Skin epidermis (tissue), 12 donors: ENCODE results near the gene UTP14A.
"Not testable (repeated sequence)": the region's sequence is repeated elsewhere in the genome, so short reads cannot be mapped to it uniquely, and the experiment has no call there.

Source experiments
- H3K27ac ChIP-seq, 21 experiments: fragments of 200-600 bp; sonication (generic) in 11 of 21; one replicate each; pipeline ENCODE4 v1.5.0; 2020; ENCODE audit warnings: mild to moderate bottlenecking in 3 of 21, inconsistent platforms in 2 of 21, moderate library complexity in 2 of 21
- H3K4me3 ChIP-seq, 7 experiments: fragments of 200-600 bp; sonication (generic) in 2 of 7; one replicate each; pipeline ENCODE4 v1.5.0; 2020; ENCODE audit warnings: inconsistent platforms in 2 of 7, mild to moderate bottlenecking in 2 of 7, moderate library complexity in 1 of 7

The UTP14A gene, protein sequence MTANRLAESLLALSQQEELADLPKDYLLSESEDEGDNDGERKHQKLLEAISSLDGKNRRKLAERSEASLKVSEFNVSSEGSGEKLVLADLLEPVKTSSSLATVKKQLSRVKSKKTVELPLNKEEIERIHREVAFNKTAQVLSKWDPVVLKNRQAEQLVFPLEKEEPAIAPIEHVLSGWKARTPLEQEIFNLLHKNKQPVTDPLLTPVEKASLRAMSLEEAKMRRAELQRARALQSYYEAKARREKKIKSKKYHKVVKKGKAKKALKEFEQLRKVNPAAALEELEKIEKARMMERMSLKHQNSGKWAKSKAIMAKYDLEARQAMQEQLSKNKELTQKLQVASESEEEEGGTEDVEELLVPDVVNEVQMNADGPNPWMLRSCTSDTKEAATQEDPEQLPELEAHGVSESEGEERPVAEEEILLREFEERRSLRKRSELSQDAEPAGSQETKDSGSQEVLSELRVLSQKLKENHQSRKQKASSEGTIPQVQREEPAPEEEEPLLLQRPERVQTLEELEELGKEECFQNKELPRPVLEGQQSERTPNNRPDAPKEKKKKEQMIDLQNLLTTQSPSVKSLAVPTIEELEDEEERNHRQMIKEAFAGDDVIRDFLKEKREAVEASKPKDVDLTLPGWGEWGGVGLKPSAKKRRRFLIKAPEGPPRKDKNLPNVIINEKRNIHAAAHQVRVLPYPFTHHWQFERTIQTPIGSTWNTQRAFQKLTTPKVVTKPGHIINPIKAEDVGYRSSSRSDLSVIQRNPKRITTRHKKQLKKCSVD

DNA sequence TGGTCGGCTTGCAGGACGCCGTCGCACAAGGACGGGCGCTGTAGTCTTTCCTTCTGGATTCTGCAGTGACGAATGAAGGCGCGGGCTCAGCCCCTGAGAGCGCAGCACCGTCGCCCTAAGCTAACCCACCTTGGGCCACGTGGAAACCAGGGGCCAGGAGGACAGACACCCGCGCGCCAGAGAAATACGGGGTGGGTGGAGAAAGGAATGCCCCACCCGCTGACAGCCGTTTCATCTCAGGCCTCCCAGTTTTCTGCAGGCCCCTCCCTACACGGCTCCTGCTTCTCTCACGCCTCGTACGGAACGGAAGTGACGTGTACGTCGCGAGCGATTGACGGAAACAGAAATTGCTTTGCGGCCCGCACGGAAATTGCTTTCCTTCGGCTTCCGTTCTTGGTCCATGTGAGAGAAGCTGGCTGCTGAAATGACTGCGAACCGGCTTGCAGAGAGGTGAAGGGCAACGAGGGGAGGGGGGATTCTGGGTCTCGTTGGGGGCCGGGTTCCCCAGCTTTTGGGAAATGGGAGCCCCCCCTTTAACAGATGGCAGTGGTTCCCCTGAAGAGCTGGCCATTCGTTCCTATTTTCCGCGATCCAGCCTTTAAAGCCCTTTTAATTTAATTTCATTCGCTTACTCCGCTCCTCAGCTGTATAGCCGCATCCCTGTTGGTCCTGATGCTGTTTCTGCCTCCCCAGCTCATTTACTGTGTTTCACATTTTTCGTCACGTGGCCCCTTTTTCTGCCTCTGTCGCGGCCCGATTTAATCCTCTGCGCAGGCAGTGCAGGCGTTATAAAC, at the start of gene UTP14A:
Gene UTP14A, plus strand, starts transcription at position 378 of the 794 bp plus-strand sequence. Its CDS starts 47 bp downstream, at position 425.
- H3K27ac ChIP-seq: peak within 1 kb of the TSS; percentile 46 to 87 (median 77)
- peak within 1 kb of the TSS; percentile 55 to 70 (median 59) for H3K4me3 ChIP-seq

DNA sequence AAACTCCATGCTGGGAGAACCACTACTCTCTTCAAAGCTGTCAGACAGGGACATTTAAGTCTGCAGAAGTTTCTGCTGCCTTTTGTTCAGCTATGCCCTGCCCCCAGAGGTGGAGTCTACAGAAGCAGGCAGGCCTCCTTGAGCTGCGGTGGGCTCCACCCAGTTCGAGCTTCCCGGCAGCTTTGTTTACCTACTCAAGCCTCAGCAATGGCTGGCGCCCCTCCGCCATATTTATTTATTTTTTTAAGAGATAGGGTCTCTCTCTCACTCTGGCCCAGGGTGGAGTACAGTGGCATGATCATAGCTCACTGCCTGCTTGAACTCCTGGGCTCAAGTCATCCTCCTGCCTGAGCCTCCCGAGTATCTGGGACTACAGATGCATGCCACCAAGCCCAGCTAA, 46.8 kb upstream of the UTP14A start:
- H3K27ac ChIP-seq, H3K4me3 ChIP-seq: not testable (repeated sequence)

DNA sequence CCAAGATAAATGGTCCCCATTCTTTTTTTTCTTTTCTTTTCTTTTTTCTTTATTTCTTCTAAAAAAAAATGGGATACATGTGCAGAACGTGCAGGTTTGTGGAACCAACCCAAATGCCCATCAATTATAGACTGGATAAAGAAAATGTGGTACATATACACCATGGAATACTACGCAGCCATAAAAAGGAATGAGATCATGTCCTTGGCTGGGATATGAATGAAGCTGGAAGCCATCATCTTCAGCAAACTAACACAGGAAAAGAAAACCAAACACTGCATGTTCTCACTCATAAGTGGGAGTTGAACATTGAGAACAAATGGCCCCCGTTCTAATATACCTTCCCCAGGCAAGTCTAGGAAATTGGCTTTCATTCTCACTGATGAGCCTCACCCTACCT, 39.6 kb upstream of the UTP14A start:
- H3K4me3 ChIP-seq, H3K27ac ChIP-seq: not testable (repeated sequence)

DNA sequence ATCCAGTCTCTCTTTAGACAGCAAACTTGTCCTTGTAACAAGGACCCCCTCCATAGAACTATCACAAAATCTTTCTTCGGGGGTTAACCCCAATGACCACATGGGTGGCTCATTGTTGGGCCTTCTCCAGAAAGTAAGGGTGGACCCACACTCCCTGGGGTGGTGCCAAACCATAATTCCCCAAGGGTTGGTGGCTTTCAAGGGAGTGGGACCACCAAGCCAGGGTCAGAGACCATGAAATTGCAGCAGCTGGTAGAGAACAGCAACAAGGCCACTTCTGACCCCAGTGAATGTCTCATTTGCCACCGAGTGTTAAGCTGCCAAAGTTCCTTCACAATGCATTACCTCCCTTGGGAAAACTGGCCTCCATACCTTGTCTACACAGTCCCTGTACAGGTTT, 33.4 kb upstream of the UTP14A start:
- no peak overlapping the region for H3K27ac ChIP-seq
- H3K4me3 ChIP-seq: no peak overlapping the region

GRCh38 chrX:129875669-129876068, 30.3 kb upstream of the UTP14A start:
- no peak overlapping the region for H3K27ac ChIP-seq

DNA sequence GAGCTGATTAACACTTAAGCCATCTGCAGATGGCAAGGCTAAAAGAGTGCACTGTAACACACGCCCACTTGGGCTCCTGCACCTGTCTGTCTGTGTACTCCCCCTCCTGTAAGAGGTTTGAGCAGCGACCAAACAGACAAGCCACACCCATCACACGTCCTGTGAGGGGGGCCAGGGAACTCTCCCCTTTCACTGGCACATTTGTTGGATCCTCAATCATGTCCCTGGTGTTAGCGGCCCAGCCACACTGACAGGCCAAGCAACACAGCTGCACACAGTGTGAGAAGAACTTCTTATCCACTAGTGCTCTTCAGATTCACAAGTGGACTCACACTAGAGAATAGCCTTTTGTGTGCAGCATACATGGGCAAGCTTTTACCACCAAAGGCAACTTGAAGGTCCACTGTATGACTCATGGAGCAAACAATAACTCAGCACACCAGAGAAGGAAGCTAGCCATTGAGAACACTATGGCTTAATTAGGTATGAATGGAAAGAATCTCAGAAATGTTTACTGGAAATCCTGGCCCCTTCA, 29.1 kb upstream of the UTP14A start:
- Histone ChIP-seq H3K4me3 (no peak overlapping the region), H3K27ac (no peak overlapping the region)

More at GRCh38 chrX:129875669-129876068, 30.3 kb upstream of the UTP14A start:
- H3K4me3 ChIP-seq: no peak overlapping the region

GRCh38 chrX:129877401-129877800, 28.6 kb upstream of the UTP14A start:
- Histone ChIP-seq H3K4me3 (no peak overlapping the region), H3K27ac (no peak overlapping the region)

DNA sequence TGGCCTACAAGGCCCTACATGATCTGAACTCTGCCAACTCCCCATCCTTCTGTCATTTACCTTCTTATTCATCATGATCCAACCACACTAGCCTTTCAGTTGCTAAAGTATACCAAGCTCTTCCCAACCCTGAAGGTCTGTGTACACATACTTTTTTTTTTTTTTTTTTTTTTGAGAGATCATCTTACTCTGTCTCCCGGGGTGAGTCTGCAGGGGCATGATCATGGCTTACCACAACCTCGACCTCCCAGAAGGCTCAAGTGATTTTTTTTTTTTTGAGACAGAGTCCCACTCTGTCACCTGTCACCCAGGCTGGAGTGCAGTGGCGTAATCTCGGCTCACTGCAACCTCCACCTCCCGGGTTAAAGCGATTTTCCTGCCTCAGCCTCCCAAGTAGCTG, 5.9 kb upstream of the UTP14A start:
- Histone ChIP-seq H3K27ac (no peak overlapping the region), H3K4me3 (no peak overlapping the region)

DNA sequence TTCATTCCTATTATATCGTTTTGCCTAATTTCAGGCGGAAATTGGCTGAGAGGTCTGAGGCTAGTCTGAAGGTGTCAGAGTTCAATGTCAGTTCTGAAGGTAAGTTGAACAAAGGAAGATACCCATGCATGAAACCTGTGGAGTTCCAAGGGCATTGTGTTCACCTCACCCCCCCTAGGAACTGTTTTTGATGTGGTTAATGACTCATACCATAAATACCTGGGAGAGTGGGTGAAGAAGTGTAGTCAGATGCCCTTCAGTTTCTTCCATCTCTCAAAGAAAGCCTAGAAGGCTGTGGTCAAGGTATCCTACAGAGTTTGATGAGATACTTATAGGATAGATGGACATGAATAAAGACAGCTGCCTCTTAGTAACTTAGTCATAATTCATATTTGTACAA, 2.7 kb downstream of the UTP14A start:
- Histone ChIP-seq H3K4me3 (no peak overlapping the region), H3K27ac (no peak overlapping the region)

DNA sequence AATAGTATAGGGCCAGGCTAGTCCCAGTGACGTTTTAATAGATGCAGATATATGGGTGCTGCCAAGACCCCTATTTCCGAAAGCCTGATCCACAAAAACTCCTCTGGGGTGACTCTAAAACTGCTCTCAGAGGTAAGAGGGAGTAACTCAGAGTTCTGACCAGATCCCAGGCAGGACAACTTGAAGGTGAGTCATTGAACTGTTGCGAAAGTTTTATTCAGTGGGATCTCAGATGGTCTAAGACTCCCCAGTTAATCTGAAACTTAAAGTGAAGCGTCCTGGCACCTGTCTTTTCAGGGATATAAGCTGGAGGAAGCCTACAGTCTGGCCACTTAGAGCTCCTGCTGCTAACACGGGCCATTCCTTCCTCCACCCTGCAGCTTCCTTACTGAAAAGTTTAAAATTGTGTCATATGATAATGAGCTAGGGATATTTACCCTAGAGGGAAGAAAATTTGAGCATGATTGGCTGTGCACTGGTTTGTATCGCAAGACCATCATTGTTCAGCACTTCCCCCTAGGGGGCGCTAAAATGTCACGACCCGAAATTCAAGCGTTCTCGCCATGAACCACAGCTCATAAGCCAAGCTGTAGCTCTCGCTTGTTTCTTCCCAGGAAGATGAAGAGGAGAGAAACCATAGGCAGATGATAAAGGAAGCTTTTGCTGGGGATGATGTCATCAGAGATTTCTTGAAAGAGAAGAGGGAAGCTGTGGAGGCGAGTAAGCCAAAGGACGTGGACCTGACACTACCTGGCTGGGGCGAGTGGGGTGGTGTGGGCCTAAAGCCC, 19.5 kb downstream of the UTP14A start:
- H3K4me3 ChIP-seq: no peak overlapping the region
- H3K27ac ChIP-seq: no peak overlapping the region

GRCh38 chrX:129930941-129931410, 25.0 kb downstream of the UTP14A start:
- peak overlapping the region in 17 of 21 experiments; percentile 26 to 91 (median 80) for H3K27ac ChIP-seq
- H3K4me3 ChIP-seq: peak overlapping the region; percentile 40 to 50 (median 49)

DNA sequence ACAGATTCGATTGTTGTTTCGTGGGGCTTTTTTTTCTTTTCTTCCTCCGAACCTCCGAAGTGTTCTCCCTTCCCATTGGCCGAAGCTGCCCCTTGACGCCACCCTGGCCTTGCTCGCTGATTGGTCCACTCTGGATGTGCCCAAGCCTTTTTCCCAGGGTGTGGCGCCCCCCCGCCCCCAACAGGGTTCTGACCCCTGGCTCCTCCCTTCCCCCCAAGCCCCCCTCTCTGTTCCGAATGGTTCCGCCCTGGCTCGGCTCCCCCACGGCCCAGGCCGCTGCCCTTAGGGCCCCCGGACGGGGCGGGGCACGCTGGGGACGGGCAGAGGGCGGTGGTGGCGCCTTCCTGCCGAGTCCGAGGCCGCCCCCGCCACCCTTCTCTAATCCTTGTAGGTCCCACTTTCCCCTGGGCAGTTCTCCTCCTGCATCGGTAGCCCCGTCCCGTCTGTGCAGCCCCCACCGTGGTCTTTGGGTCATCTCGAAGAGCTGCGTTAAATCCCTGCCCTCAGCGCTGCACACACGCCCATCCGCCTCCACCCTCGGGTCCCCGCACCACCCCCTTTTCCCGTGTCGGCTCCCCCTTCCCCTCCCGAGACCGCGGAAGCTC, 25.5 kb downstream of the UTP14A start:
- Histone ChIP-seq H3K4me3 (peak overlapping the region; percentile 40 to 50 (median 49)), H3K27ac (peak overlapping the region in 20 of 21 experiments; percentile 60 to 91 (median 80))

GRCh38 chrX:129932016-129932820, 26.3 kb downstream of the UTP14A start:
- H3K27ac ChIP-seq: peak overlapping the region in 20 of 21 experiments; percentile 60 to 91 (median 80)
- peak overlapping the region; percentile 40 to 50 (median 49) for H3K4me3 ChIP-seq

DNA sequence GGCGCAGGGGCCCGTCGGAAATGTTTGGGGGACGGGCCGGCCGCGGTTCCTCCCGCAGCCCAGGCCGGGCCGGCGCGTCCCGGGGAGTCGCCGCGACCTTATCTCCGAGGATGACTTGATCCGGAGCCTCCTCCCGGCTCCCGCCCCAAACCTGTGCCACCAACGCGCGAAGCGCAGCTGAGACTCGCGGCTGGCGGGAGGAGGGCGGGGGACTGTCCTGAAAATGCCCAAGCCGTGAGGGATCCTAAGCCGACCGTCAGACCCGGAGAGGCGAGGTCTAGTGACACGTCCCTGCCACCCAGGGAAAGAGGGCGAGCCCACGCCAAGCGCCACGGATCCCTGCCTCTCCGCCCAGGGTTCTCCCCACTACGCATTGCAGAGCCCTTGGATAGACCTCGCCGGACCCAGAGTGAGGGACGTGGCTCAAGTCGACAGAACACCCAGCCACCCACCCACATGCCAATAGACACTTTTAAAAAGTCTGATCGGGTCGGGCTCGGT, 26.9 kb downstream of the UTP14A start:
- peak overlapping the region; percentile 9 to 50 (median 40) for H3K4me3 ChIP-seq
- H3K27ac ChIP-seq: peak overlapping the region in 6 of 21 experiments; percentile 8 to 77 (median 51)

DNA sequence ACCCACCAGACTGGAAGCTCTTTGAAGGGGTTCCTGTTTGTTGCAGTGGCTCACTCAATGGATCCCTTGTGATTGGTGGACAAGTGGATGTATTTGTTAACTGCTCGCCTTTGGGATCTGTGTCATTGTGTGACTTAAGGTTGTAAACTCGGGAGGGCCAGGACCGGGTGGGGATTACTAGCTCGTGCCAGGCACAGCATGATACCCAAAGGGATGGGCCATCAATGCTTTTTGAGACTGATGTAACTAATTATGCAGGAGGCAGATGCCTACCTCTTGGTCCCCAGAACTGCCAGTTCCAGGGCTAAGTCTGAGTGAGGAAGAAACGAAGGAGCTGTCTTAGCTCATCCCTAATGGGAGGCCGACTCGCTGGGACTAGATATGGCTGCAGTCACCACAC, 27.7 kb downstream of the UTP14A start:
- no peak overlapping the region for H3K4me3 ChIP-seq
- H3K27ac ChIP-seq: no peak overlapping the region

DNA sequence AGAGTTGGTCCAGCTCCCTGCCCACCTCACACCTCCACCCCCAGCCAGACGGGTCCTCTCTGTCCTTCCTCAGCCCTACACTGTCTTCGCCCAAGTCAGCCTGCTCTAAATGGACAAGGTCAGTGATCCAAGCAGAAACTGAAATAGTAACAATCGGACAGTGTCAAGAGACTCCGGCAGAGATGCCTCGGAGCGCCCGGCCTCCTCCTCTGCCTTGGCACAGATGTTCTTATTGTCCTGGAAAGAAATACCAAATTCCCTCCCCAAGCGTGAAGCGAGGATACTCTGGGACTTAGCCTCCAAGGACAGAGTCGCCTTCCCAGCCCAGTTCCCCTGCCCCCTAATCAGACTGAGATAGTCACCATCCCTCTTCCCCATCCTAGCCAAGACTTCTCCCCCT, 28.5 kb downstream of the UTP14A start:
- H3K4me3 ChIP-seq: no peak overlapping the region
- no peak overlapping the region for H3K27ac ChIP-seq

- Histone ChIP-seq H3K27ac (no peak overlapping the region), H3K4me3 (no peak overlapping the region)
These were observed 29.0 kb downstream of the UTP14A start for GRCh38 chrX:129934952-129935351.
